Ishikawa (cell line): ENCODE data around the gene OPN1SW.

Experiments
- CEBPB ChIP-seq: IDR thresholded peaks from 2 replicates; pipeline ENCODE4 v1.6.1; 2012
- CREB1 ChIP-seq: IDR thresholded peaks from 2 replicates; pipeline ENCODE4 v1.6.1; 2012; ENCODE audit warnings: low read depth
- EP300 ChIP-seq: IDR thresholded peaks from 2 replicates; pipeline ENCODE4 v1.6.1; 2012; ENCODE audit warnings: borderline replicate concordance
- NFIC ChIP-seq: IDR thresholded peaks from 2 replicates; pipeline ENCODE4 v1.6.1; 2012
- RAD21 ChIP-seq: IDR thresholded peaks from 2 replicates; pipeline ENCODE4 v1.6.1; 2012; ENCODE audit warnings: low read depth
- TAF1 ChIP-seq: IDR thresholded peaks from 2 replicates; pipeline ENCODE4 v1.6.1; 2012; ENCODE audit warnings: low read depth, mild to moderate bottlenecking
- TEAD4 ChIP-seq: IDR thresholded peaks from 2 replicates; pipeline ENCODE4 v1.6.1; 2012
- YY1 ChIP-seq: IDR thresholded peaks from 2 replicates; pipeline ENCODE4 v1.6.1; 2012; ENCODE audit warnings: low read depth
- TF ChIP-seq, protein P1 (sequence below): IDR thresholded peaks from 2 replicates; pipeline ENCODE4 v1.6.1; 2012; ENCODE audit warnings: low read depth, mild to moderate bottlenecking

DNA sequence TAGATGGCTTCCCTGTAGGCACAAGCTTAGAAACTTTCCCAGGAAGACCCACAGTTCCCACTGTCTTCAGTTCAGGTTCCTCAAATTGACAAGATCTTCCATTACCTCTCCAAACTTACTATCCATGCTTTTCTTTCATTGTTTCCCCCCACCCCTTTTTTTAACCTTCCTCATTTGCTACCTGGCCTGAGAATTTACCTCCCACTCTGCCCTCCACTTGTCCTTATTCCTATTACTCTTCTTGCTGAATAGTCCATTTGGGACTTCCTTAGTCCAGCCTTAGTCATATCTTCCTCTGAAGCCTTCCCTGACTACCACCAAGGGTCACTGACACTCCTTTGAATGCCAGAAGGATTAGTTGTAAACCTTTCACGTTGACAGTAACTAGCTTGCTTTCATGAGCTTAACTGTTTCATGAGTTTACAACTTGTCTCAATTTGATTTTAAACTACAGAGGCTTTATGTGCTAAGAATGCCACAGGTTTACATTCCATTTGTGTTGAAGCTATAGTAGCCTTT lies 37.7 kb downstream of the OPN1SW start:
- TF ChIP-seq, protein P1, sequence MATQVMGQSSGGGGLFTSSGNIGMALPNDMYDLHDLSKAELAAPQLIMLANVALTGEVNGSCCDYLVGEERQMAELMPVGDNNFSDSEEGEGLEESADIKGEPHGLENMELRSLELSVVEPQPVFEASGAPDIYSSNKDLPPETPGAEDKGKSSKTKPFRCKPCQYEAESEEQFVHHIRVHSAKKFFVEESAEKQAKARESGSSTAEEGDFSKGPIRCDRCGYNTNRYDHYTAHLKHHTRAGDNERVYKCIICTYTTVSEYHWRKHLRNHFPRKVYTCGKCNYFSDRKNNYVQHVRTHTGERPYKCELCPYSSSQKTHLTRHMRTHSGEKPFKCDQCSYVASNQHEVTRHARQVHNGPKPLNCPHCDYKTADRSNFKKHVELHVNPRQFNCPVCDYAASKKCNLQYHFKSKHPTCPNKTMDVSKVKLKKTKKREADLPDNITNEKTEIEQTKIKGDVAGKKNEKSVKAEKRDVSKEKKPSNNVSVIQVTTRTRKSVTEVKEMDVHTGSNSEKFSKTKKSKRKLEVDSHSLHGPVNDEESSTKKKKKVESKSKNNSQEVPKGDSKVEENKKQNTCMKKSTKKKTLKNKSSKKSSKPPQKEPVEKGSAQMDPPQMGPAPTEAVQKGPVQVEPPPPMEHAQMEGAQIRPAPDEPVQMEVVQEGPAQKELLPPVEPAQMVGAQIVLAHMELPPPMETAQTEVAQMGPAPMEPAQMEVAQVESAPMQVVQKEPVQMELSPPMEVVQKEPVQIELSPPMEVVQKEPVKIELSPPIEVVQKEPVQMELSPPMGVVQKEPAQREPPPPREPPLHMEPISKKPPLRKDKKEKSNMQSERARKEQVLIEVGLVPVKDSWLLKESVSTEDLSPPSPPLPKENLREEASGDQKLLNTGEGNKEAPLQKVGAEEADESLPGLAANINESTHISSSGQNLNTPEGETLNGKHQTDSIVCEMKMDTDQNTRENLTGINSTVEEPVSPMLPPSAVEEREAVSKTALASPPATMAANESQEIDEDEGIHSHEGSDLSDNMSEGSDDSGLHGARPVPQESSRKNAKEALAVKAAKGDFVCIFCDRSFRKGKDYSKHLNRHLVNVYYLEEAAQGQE, result no peak
- no peak for TF ChIP-seq YY1
- no peak for TF ChIP-seq CREB1
- no peak for TF ChIP-seq NFIC
- no peak for TF ChIP-seq EP300
- no peak for TF ChIP-seq RAD21
- no peak for TF ChIP-seq TAF1
- no peak for TF ChIP-seq TEAD4
- no peak for TF ChIP-seq CEBPB
